ENCODE measurements around the gene SLC22A25. TPM values are rescaled to one million over a fixed set of nuclear protein-coding genes. Genes with fewer than 3 reads are reported as not detected.

Gene SLC22A25
- not detected in 2 replicates for total RNA-seq

GRCh38 chr11:63243533-63243932, at the start of gene SLC22A25:
TSS of gene SLC22A25 (minus strand) at chr11:63243599. CDS start at chr11:63229652, 13,947 bp downstream.

Other genes starting within 250 kb of the SLC22A25 start
- gene SLC22A8, start 227.8 kb downstream of the SLC22A25 start, total RNA-seq: not detected in 2 replicates
- not detected in 2 replicates for gene SLC22A24, start 99.4 kb downstream of the SLC22A25 start, total RNA-seq
- not detected in 2 replicates for gene SLC22A9, start 126.2 kb upstream of the SLC22A25 start, total RNA-seq
- not detected in 2 replicates for gene PLAAT5, start 247.6 kb upstream of the SLC22A25 start, total RNA-seq